ENCODE data around the gene RBMS1. TPM values are rescaled to one million over a fixed set of nuclear protein-coding genes. Genes with fewer than 3 reads are reported as not detected.

The RBMS1 gene
- total RNA-seq, 6 experiments from 2014 or later = 8.5 to 21.4 (median 14.3) TPM

GRCh38 chr2:160465406-160465805, 28.2 kb downstream of the RBMS1 start:
- no peak for TF ChIP-seq POLR2A (IDR thresholded peaks at IDR 0.05)
- no peak for TF ChIP-seq CTCF (IDR thresholded peaks at IDR 0.05)
- intact Hi-C loops (cut with DNase I) = no loop called here
- no peaks in the 10 kb centered on the region for H3K27me3 ChIP-seq
- DNase-seq (no peak), ATAC-seq (peak in 2 of 4 donors; percentile 40 to 44)
- peaks cover 0 to 10% (median 3%) of the 10 kb centered on the region in 4 donors for H3K4me1 ChIP-seq
- no peak overlapping the region for H3K4me3 ChIP-seq
- H3K9me3 ChIP-seq = no peaks in the 10 kb centered on the region
- no peak overlapping the region for H3K27ac ChIP-seq
- H3K36me3 ChIP-seq = no peaks in the 10 kb centered on the region
- 79% methylated on average over 2 of the region's 3 CpGs for WGBS (ENCODE audit: insufficient coverage, low coverage, low lambda C conversion rate, missing lambda C conversion rate)

- H3K27me3 ChIP-seq = no peaks in the 10 kb centered on the region
- WGBS (ENCODE audit: insufficient coverage, low coverage, low lambda C conversion rate, missing lambda C conversion rate) = 57% methylated on average over 2 of the region's 2 CpGs
- intact Hi-C loops (cut with DNase I) = no loop called here
- peaks cover 0 to 14% (median 5%) of the 10 kb centered on the region in 4 donors for H3K4me1 ChIP-seq
- TF ChIP-seq CTCF (IDR thresholded peaks at IDR 0.05) (no peak), POLR2A (IDR thresholded peaks at IDR 0.05) (no peak)
- H3K27ac ChIP-seq = no peak overlapping the region
- no peaks in the 10 kb centered on the region for H3K36me3 ChIP-seq
- ATAC-seq (no peak), DNase-seq (no peak)
- H3K4me3 ChIP-seq = no peak overlapping the region
- no peaks in the 10 kb centered on the region for H3K9me3 ChIP-seq
These were observed 28.6 kb downstream of the RBMS1 start for GRCh38 chr2:160465002-160465401.

GRCh38 chr2:160464017-160464416, 29.6 kb downstream of the RBMS1 start:
- intact Hi-C loops (cut with DNase I) = no loop called here
- H3K9me3 ChIP-seq = no peaks in the 10 kb centered on the region
- H3K27ac ChIP-seq = no peak overlapping the region
- H3K27me3 ChIP-seq = no peaks in the 10 kb centered on the region
- H3K4me3 ChIP-seq = no peak overlapping the region
- H3K4me1 ChIP-seq = peaks cover 0 to 24% (median 10%) of the 10 kb centered on the region in 4 donors
- WGBS (ENCODE audit: insufficient coverage, low coverage, low lambda C conversion rate, missing lambda C conversion rate) = 90% methylated on average over 2 of the region's 2 CpGs
- TF ChIP-seq POLR2A (IDR thresholded peaks at IDR 0.05) (no peak), CTCF (IDR thresholded peaks at IDR 0.05) (no peak)
- no peaks in the 10 kb centered on the region for H3K36me3 ChIP-seq
- DNase-seq (no peak), ATAC-seq (no peak)

GRCh38 chr2:160463245-160463644, 30.4 kb downstream of the RBMS1 start:
- no peaks in the 10 kb centered on the region for H3K36me3 ChIP-seq
- no peak overlapping the region for H3K27ac ChIP-seq
- no peak for ATAC-seq
- H3K4me1 ChIP-seq = peaks cover 0 to 32% (median 11%) of the 10 kb centered on the region in 4 donors
- H3K9me3 ChIP-seq = no peaks in the 10 kb centered on the region
- 97% methylated on average over 5 of the region's 9 CpGs for WGBS (ENCODE audit: insufficient coverage, low coverage, low lambda C conversion rate, missing lambda C conversion rate)
- H3K27me3 ChIP-seq = no peaks in the 10 kb centered on the region
- intact Hi-C loops (cut with DNase I) = no loop called here
- no peak for TF ChIP-seq POLR2A (IDR thresholded peaks at IDR 0.05)
- no peak for TF ChIP-seq CTCF (IDR thresholded peaks at IDR 0.05)
- DNase-seq = no peak
- no peak overlapping the region for H3K4me3 ChIP-seq

- H3K27ac ChIP-seq = peak overlapping the region in 2 of 3 donors; percentile 27 to 77
- peak in 2 of 3 donors; percentile 66 to 72 for DNase-seq
- H3K4me3 ChIP-seq = no peak overlapping the region
- 41% methylated on average over 3 of the region's 4 CpGs for WGBS (ENCODE audit: insufficient coverage, low coverage, low lambda C conversion rate, missing lambda C conversion rate)
- TF ChIP-seq CTCF (IDR thresholded peaks at IDR 0.05) (no peak), POLR2A (IDR thresholded peaks at IDR 0.05) (no peak)
- H3K36me3 ChIP-seq = no peaks in the 10 kb centered on the region
- H3K9me3 ChIP-seq = no peaks in the 10 kb centered on the region
- peak; percentile 70 to 92 (median 80) for ATAC-seq
- intact Hi-C loops (cut with DNase I) = no loop called here
- H3K27me3 ChIP-seq = no peaks in the 10 kb centered on the region
- peaks cover 0 to 56% (median 19%) of the 10 kb centered on the region in 4 donors for H3K4me1 ChIP-seq
These were observed 33.3 kb downstream of the RBMS1 start for GRCh38 chr2:160460333-160460731.

All from right lobe of liver (tissue), 6 donors.